Measurements from ENCODE around the gene KIAA1671.

GRCh38 chr22:25061605-25062376 lies 109.3 kb downstream of the KIAA1671 start:
- TF ChIP-seq POLR2A (IDR thresholded peaks at IDR 0.05) = no peak
- no peak for TF ChIP-seq CTCF (IDR thresholded peaks at IDR 0.05 in 4 of 5, conservative IDR thresholded peaks at IDR 0.05 in 1 of 5)
